KMS-11 (cell line): Measurements from ENCODE around the gene SCTR.

Experiments
- H2AFZ ChIP-seq: fragments of 200-600 bp; sonication (generic); 2 replicates; pipeline ENCODE4 v1.6.1; 2016; ENCODE audit warnings: antibody characterized with exemption, mixed run types, low read depth
- H3K27ac ChIP-seq: fragments of 200-600 bp; sonication (generic); 2 replicates; pipeline ENCODE4 v1.6.1; 2016; ENCODE audit warnings: mild to moderate bottlenecking, mixed run types
- H3K27me3 ChIP-seq: fragments of 200-600 bp; sonication (generic); 2 replicates; pipeline ENCODE4 v1.6.1; 2017; ENCODE audit warnings: mild to moderate bottlenecking, low read depth, mixed run types, moderate library complexity; ENCODE audit not compliant: insufficient read depth
- H3K36me3 ChIP-seq: fragments of 200-600 bp; sonication (generic); 2 replicates; pipeline ENCODE4 v1.6.1; 2017; ENCODE audit warnings: mild to moderate bottlenecking, mixed run types; ENCODE audit not compliant: insufficient read depth
- H3K4me1 ChIP-seq: fragments of 200-600 bp; sonication (generic); 2 replicates; pipeline ENCODE4 v1.6.1; 2016; ENCODE audit warnings: mild to moderate bottlenecking, low read depth, mixed run types; ENCODE audit not compliant: poor library complexity, severe bottlenecking
- H3K4me2 ChIP-seq: fragments of 200-600 bp; sonication (generic); 2 replicates; pipeline ENCODE4 v1.7.0; 2016; ENCODE audit warnings: mild to moderate bottlenecking, mixed run types
- H3K4me3 ChIP-seq: fragments of 200-600 bp; sonication (generic); IDR thresholded peaks from 2 replicates; pipeline ENCODE4 v1.6.1; 2017; ENCODE audit warnings: low read depth, low read length, mixed read lengths; ENCODE audit not compliant: insufficient read depth
- H3K79me2 ChIP-seq: fragments of 200-600 bp; sonication (generic); 2 replicates; pipeline ENCODE4 v1.6.1; 2016; ENCODE audit warnings: low read depth, mixed run types; ENCODE audit not compliant: insufficient read depth
- H3K9ac ChIP-seq: fragments of 200-600 bp; sonication (generic); 2 replicates; pipeline ENCODE4 v1.6.1; 2016; ENCODE audit warnings: mild to moderate bottlenecking, mixed run types
- H4K20me1 ChIP-seq: fragments of 200-600 bp; sonication (generic); 2 replicates; pipeline ENCODE4 v1.6.1; 2016; ENCODE audit warnings: mild to moderate bottlenecking, mixed run types; ENCODE audit not compliant: insufficient read depth
- CTCF ChIP-seq: fragments of 200-600 bp; sonication (generic); conservative IDR thresholded peaks from 2 replicates; pipeline ENCODE4 v1.6.1; 2017; ENCODE audit warnings: low read depth, mild to moderate bottlenecking, antibody characterized with exemption, low read length, moderate library complexity, mixed read lengths

The SCTR gene

GRCh38 chr2:119523383-119523951, 816 bp downstream of the SCTR start:
- no peak overlapping the region for H3K27ac ChIP-seq
- no peaks in the 10 kb centered on the region for H3K79me2 ChIP-seq
- no peaks in the 10 kb centered on the region for H3K36me3 ChIP-seq
- H3K27me3 ChIP-seq = no peaks in the 10 kb centered on the region
- H3K4me3 ChIP-seq = no peak overlapping the region
- no peak overlapping the region for H2AFZ ChIP-seq
- no peaks in the 10 kb centered on the region for H3K4me1 ChIP-seq
- H4K20me1 ChIP-seq = no peaks in the 10 kb centered on the region
- no peak overlapping the region for H3K9ac ChIP-seq
- no peak overlapping the region for H3K4me2 ChIP-seq
- TF ChIP-seq CTCF = no peak

- H3K4me1 ChIP-seq = no peaks in the 10 kb centered on the region
- H2AFZ ChIP-seq = no peak overlapping the region
- no peak overlapping the region for H3K4me2 ChIP-seq
- no peaks in the 10 kb centered on the region for H3K36me3 ChIP-seq
- no peak for TF ChIP-seq CTCF
- no peak overlapping the region for H3K4me3 ChIP-seq
- H3K79me2 ChIP-seq = no peaks in the 10 kb centered on the region
- no peak overlapping the region for H3K9ac ChIP-seq
- H3K27ac ChIP-seq = no peak overlapping the region
- no peaks in the 10 kb centered on the region for H3K27me3 ChIP-seq
- no peaks in the 10 kb centered on the region for H4K20me1 ChIP-seq
Measured at GRCh38 chr2:119522671-119523070, 1.6 kb downstream of the SCTR start.

- H3K36me3 ChIP-seq = no peaks in the 10 kb centered on the region
- H3K79me2 ChIP-seq = no peaks in the 10 kb centered on the region
- no peaks in the 10 kb centered on the region for H4K20me1 ChIP-seq
- H3K27ac ChIP-seq = no peak overlapping the region
- H3K4me3 ChIP-seq = no peak overlapping the region
- no peak overlapping the region for H3K9ac ChIP-seq
- TF ChIP-seq CTCF = no peak
- no peak overlapping the region for H2AFZ ChIP-seq
- no peaks in the 10 kb centered on the region for H3K27me3 ChIP-seq
- no peak overlapping the region for H3K4me2 ChIP-seq
- no peaks in the 10 kb centered on the region for H3K4me1 ChIP-seq
Measured at GRCh38 chr2:119521433-119522050, 2.7 kb downstream of the SCTR start.

- Histone ChIP-seq H3K79me2 (no peaks in the 10 kb centered on the region), H3K4me3 (no peak overlapping the region), H2AFZ (no peak overlapping the region), H4K20me1 (no peaks in the 10 kb centered on the region), H3K9ac (no peak overlapping the region), H3K36me3 (no peaks in the 10 kb centered on the region), H3K4me1 (no peaks in the 10 kb centered on the region), H3K27ac (no peak overlapping the region), H3K4me2 (no peak overlapping the region), H3K27me3 (no peaks in the 10 kb centered on the region)
- no peak for TF ChIP-seq CTCF
Measured at GRCh38 chr2:119520696-119521432, 3.4 kb downstream of the SCTR start.
